HG03378 (cell line): ENCODE data around the gene OR51M1.

ENCODE experiments used
- ATAC-seq: cut with Tn5 transposase; IDR thresholded peaks from one replicate; pipeline ENCODE4 v1.9.1; 2021; ENCODE audit warnings: mild to moderate bottlenecking, moderate library complexity; ENCODE audit not compliant: unreplicated experiment

The OR51M1 gene

DNA sequence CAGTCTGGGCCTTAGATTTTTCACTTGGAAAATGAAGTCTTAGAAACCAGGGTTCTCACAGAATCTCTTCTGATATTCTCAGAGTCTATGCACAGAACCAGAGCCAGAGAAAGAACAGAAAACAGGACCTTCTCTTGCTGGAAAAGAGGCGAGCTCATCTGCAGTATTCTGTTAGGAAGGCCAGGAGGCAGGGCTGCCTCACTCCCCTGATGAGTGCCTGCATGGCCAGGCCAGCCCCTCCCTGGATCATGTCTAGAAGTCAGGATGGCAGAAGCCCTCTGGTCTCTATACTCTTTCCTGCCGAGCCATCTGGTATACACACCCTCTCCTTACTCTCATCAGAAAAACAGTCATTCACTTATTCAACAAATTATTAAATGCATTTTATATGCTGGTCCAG, 723 bp downstream of the OR51M1 start:
- ATAC-seq = no peak

DNA sequence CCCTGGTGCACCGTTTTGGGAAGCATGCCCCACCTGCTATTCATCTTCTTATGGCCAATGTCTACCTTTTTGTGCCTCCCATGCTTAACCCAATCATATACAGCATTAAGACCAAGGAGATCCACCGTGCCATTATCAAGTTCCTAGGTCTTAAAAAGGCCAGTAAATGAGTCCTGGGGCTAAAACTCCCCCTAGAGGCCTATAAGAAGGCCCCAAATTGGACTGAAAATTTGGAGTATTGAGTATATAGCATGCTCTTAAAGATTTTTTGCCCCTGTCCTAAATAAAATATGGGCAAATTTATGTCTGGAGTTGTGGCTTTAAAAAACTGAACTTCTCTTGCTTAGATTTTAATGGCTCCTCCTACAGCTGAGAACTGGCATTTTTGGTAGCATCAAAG, 6.6 kb downstream of the OR51M1 start:
- ATAC-seq = no peak

DNA sequence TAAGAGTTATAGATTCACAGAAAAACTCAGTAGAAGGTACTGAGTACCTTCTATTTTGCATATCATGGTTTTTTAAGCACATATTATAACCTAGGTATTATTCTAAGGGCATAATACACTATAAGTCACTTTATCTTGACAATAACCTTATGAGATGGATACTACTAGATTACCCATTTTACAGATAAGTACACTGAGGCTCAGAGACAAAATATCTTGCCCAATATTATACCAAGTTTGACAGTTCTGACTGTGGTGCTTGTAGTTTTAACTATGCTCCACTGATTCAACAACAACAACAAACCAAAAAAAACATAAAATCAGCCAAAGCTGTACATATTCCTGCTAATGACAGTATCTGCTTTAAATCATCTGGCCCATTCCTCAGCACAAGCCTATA, 10.5 kb downstream of the OR51M1 start:
- no peak for ATAC-seq

DNA sequence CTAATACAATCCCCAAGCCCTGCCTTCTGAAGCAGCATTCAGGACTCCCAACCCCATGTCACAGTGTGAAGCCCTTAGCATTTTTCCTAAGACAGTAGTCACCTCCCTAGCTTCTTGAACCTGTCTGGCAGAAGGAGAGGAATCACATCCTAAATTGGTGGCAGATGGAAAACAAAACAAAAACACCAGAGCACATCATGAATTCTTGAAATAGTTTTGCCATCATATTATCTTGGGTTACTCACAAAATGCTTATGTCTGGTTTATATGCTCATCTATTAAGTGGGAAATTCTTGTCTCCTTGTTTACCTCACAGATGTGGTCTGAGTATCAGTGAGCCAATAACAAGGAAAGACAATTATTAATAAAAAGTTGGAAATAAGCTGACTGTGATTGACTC, 15.3 kb downstream of the OR51M1 start:
- no peak for ATAC-seq

DNA sequence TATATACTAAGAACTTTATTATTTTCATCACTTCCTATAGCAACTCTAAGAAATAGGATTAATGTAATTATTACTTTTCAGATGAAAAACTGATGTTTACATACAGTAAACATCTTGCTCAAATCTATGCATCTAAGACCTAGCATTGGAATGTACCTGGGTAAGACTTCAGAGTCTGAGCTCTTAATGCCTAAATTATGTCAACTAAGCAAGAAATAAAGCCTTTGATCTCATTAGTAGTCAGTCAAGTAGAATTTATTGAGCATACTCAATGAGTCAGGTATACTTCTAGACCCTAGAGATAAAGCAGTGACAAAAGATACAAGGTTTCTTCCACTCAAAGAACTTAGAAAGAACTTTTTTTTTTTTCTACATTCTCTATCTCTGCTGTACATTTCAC, 21.6 kb downstream of the OR51M1 start:
- ATAC-seq = no peak

DNA sequence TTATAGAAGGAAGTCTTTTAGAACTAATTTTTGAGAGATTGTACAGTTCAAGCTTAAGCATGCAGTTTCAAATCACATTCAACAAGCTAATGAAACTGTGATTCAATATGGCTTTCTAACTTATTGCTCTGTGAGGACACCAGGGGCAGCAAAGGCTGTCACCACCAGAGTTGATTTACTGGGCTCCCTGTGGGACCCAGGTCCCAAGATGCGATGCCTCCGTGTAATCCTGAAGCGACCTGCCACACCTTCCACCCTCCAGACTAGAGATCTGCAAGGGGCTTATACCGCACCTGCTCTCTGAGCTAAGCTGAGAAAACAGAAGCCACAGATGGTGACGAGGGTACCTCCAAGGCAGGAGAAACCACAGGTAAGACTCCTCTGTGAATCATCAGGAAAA, 37.4 kb downstream of the OR51M1 start:
- no peak for ATAC-seq

DNA sequence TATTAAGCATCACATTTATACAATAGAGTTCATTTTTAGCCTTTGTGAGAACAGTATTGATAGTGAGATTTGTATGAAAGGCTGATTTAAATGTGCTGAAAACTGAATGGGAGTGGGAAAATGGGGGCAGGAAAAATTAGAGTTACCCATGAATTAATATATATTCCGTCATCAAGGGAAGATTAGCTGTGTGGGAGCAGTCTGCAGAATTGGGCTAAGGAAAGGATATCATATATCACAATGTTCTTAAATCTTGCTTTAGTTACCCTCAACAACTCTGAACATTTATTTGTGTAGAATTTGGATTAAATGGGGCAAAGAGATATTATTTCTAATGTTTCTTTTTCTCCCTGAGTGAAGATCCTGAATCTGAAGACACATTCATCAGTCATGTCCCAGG, 38.2 kb downstream of the OR51M1 start, which contains the start of gene OR51Q1:
Gene OR51Q1 (plus strand): TSS at position 301 of the 400 bp plus-strand sequence. CDS start 90 bp downstream, at position 391.
- ATAC-seq = no peak

DNA sequence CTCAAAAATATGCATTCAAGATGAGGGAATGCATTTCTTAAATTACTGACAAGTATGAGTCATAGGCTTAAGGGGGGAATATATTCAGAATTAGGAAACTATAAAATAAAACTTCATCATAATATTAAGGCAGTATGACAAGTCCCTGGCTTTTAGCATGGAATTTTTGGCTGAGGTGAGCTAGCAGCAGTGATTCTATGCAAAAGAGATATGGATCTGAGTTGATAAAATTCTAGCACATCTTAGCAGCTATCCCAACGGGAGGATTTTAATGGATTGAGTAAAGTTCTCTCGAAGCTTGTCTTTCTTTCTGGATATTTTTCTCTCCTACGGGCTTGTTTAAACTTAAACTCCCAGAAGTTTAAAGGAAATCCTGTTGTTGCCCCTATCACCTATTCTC, 39.5 kb downstream of the OR51M1 start:
- no peak for ATAC-seq

DNA sequence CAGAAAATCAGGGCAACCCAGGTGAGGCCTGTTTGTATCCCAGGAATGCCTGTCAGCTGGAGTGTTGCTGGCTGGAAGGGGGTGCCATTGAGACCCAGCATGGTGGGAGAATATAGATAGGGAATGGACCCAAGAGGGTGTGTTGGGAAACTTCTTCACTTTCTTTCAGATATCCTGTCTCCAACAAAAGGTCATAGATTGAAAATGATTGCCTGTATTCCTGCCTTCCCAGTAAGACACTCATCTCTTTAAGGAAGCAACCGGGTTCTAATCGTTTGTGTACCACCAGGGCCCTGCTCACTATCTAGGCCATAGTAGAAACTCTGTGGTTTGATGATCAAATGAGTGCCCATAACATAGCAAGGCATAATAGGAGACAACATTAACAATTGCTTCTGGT, 57.8 kb downstream of the OR51M1 start, which contains the start of gene OR51I1:
Gene OR51I1 (minus strand): TSS at position 101 of the 400 bp plus-strand sequence. CDS start 0 bp downstream, at position 101.
- no peak for ATAC-seq
